Neural progenitor cell (in vitro differentiated cells): ENCODE results near the gene PRKCA. TPM values are rescaled to one million over a fixed set of nuclear protein-coding genes. Genes with fewer than 3 reads are reported as not detected.
"Not testable (repeated sequence)": the region's sequence is repeated elsewhere in the genome, so short reads cannot be mapped to it uniquely, and the experiment has no call there.

Experiments used
- DNase-seq: peaks from one replicate; pipeline ENCODE4 v3.0.0-alpha.2; 2016; ENCODE audit warnings: low spot score
- H2AFZ ChIP-seq: fragments of 200-600 bp; sonication (generic); replicated peaks from 2 replicates; pipeline ENCODE4 v1.6.1; 2016; ENCODE audit warnings: antibody characterized with exemption
- H3F3A ChIP-seq: fragments of 200-600 bp; sonication (generic); 2 replicates; pipeline ENCODE4 v1.6.1; 2016; ENCODE audit warnings: antibody characterized with exemption, low read depth
- H3K27ac ChIP-seq: fragments of 200-600 bp; sonication (generic); 2 replicates; pipeline ENCODE4 v1.5.1; 2016; ENCODE audit warnings: mild to moderate bottlenecking
- H3K27me3 ChIP-seq: fragments of 200-600 bp; sonication (generic); 2 replicates; pipeline ENCODE4 v1.6.1; 2016; ENCODE audit warnings: mild to moderate bottlenecking, moderate library complexity
- H3K36me3 ChIP-seq: fragments of 200-600 bp; sonication (generic); 2 replicates; pipeline ENCODE4 v1.5.1; 2016
- H3K4me1 ChIP-seq: fragments of 200-600 bp; sonication (generic); 2 replicates; pipeline ENCODE4 v1.6.1; 2016; ENCODE audit warnings: mixed run types
- H3K4me2 ChIP-seq: fragments of 200-600 bp; sonication (generic); 2 replicates; pipeline ENCODE4 v1.6.1; 2016
- H3K4me3 ChIP-seq: fragments of 200-600 bp; sonication (generic); 2 replicates; pipeline ENCODE4 v1.5.1; 2016
- H3K79me2 ChIP-seq: fragments of 200-600 bp; sonication (generic); 2 replicates; pipeline ENCODE4 v1.6.1; 2016; ENCODE audit warnings: low read depth
- H3K9ac ChIP-seq: fragments of 200-600 bp; sonication (generic); 2 replicates; pipeline ENCODE4 v1.6.1; 2016
- H3K9me3 ChIP-seq: fragments of 200-600 bp; sonication (generic); 2 replicates; pipeline ENCODE4 v1.5.1; 2016; ENCODE audit warnings: low read depth
- H4K20me1 ChIP-seq: fragments of 200-600 bp; sonication (generic); 2 replicates; pipeline ENCODE4 v1.6.1; 2016; ENCODE audit warnings: low read depth
- H3K27ac Mint-ChIP-seq: 3 replicates; pipeline ENCODE4 v1.8.0; 2021; ENCODE audit warnings: mixed read lengths
- H3K27me3 Mint-ChIP-seq: 2 replicates; pipeline ENCODE4 v1.8.0; 2022; ENCODE audit warnings: low read depth, mild to moderate bottlenecking, inconsistent platforms, moderate library complexity, mixed read lengths; ENCODE audit not compliant: insufficient read depth
- H3K36me3 Mint-ChIP-seq: 3 replicates; pipeline ENCODE4 v1.8.0; 2021; ENCODE audit warnings: mixed read lengths
- H3K4me1 Mint-ChIP-seq: 3 replicates; pipeline ENCODE4 v1.8.0; 2021; ENCODE audit warnings: mixed read lengths
- H3K4me3 Mint-ChIP-seq: 3 replicates; pipeline ENCODE4 v1.8.0; 2021; ENCODE audit warnings: mild to moderate bottlenecking, moderate library complexity, mixed read lengths
- H3K9me3 Mint-ChIP-seq: 3 replicates; pipeline ENCODE4 v1.8.0; 2020; ENCODE audit warnings: mixed read lengths
- CTCF ChIP-seq: fragments of 200-600 bp; sonication (generic); IDR thresholded peaks from 2 replicates; pipeline ENCODE4 v1.5.1; 2017; ENCODE audit warnings: antibody characterized with exemption, mild to moderate bottlenecking
- EZH2 ChIP-seq: fragments of 200-600 bp; sonication (generic); IDR thresholded peaks from 2 replicates; pipeline ENCODE4 v1.6.1; 2017; ENCODE audit warnings: antibody characterized with exemption, mild to moderate bottlenecking, moderate library complexity
- EZH2phosphoT487 ChIP-seq: fragments of 200-600 bp; sonication (generic); IDR thresholded peaks from 2 replicates; pipeline ENCODE4 v1.6.1; 2017; ENCODE audit warnings: antibody characterized with exemption
- total RNA-seq: library from RNA; depleted of rRNA; stranded (reverse); fragments of >200 nt; gene quantifications from 2 replicates; pipeline ENCODE4 v1.2.3, GENCODE V29; 2015; ENCODE audit warnings: low replicate concordance

Gene PRKCA
- total RNA-seq, 1 donor from 2014 or later = 2.1 TPM

GRCh38 chr17:66451188-66452149 is 149.1 kb downstream of the PRKCA start:
- peak; percentile 63 for DNase-seq
- H3K27me3 Mint-ChIP-seq = peaks cover 4% of the 10 kb centered on the region
- no peak overlapping the region for H3K4me3 Mint-ChIP-seq
- TF ChIP-seq CTCF (peak; percentile 66), EZH2 (no peak)
- no peak overlapping the region for H3K4me2 ChIP-seq
- peaks cover 4% of the 10 kb centered on the region for H3K36me3 Mint-ChIP-seq
- no peak overlapping the region for H3K27ac Mint-ChIP-seq
- no peaks in the 10 kb centered on the region for H3K36me3 ChIP-seq
- H4K20me1 ChIP-seq = no peaks in the 10 kb centered on the region
- no peaks in the 10 kb centered on the region for H3K4me1 ChIP-seq
- H3K79me2 ChIP-seq = no peaks in the 10 kb centered on the region
- peaks cover 26% of the 10 kb centered on the region for H3K4me1 Mint-ChIP-seq
- no peak overlapping the region for H3K27ac ChIP-seq
- H3F3A ChIP-seq = no peaks in the 10 kb centered on the region
- H3K9ac ChIP-seq = no peak overlapping the region
- no peaks in the 10 kb centered on the region for H3K27me3 ChIP-seq
- H3K9me3 ChIP-seq = no peaks in the 10 kb centered on the region
- no peak overlapping the region for H3K4me3 ChIP-seq
- H2AFZ ChIP-seq = peak overlapping the region; percentile 23
- H3K9me3 Mint-ChIP-seq = peaks cover 4% of the 10 kb centered on the region

DNA sequence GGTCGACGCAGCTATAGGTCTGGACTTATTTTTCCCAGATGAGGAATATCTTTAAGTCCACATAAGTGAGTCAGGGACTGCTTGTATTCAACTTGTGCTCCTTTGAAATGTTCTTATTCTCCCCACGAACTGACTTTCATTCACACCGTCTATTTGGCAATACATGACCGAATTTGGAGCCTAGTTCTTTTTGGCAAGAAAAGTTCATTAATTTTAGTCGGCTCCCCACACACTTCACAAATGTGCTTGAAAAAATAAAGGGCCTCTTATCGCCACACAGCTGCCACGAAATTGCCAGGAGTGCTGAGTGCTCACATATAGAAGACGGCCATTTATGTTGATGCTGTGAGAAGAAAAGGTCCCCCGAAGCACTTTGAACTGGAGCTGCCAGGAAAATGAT is 152.6 kb downstream of the PRKCA start:
- Mint-ChIP-seq H3K9me3 (peaks cover 11% of the 10 kb centered on the region), H3K27me3 (peaks cover 4% of the 10 kb centered on the region), H3K27ac (no peak overlapping the region), H3K4me1 (peaks cover 28% of the 10 kb centered on the region), H3K4me3 (no peak overlapping the region), H3K36me3 (peaks cover 6% of the 10 kb centered on the region)
- H3K36me3 ChIP-seq = no peaks in the 10 kb centered on the region
- H4K20me1 ChIP-seq = no peaks in the 10 kb centered on the region
- TF ChIP-seq EZH2 (no peak), EZH2phosphoT487 (no peak), CTCF (no peak)
- no peak overlapping the region for H3K27ac ChIP-seq
- no peak for DNase-seq
- H3K4me1 ChIP-seq = no peaks in the 10 kb centered on the region
- no peak overlapping the region for H3K9ac ChIP-seq
- no peak overlapping the region for H3K4me3 ChIP-seq
- H3K79me2 ChIP-seq = no peaks in the 10 kb centered on the region
- no peak overlapping the region for H3K4me2 ChIP-seq
- H3K27me3 ChIP-seq = no peaks in the 10 kb centered on the region
- no peaks in the 10 kb centered on the region for H3F3A ChIP-seq
- no peaks in the 10 kb centered on the region for H3K9me3 ChIP-seq
- no peak overlapping the region for H2AFZ ChIP-seq

DNA sequence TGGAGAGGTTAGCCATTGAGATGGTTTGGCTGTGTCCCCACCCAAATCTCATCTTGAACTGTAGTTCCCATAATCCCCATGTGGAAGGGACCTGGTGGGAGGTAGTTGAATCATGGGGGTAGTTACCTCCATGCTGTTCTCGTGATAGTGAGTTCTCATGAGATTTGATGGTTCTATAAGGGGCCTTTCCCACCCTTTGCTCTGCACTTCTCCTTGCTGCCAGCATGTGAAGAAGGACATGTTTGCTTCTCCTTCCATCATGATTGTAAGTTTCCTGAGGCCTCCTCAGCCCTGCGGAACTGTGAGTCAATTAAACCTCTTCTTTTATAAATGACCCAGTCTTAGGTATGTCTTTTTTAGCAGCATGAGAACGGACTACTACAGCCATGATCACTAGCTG is 155.1 kb downstream of the PRKCA start:
- not testable (repeated sequence) for DNase-seq, H2AFZ ChIP-seq, H3K27ac ChIP-seq, H3K27me3 ChIP-seq, H3K9ac ChIP-seq, H3K79me2 ChIP-seq, H3K9me3 ChIP-seq, H3K4me3 Mint-ChIP-seq, H3K36me3 Mint-ChIP-seq, H3K4me1 ChIP-seq, H3K4me3 ChIP-seq, H3K4me2 ChIP-seq, H3K27ac Mint-ChIP-seq, H3K9me3 Mint-ChIP-seq, H3K27me3 Mint-ChIP-seq, H4K20me1 ChIP-seq, H3K36me3 ChIP-seq, H3F3A ChIP-seq
- H3K4me1 Mint-ChIP-seq = peaks cover 12% of the 10 kb centered on the region

GRCh38 chr17:66458782-66459181 is 156.4 kb downstream of the PRKCA start:
- Histone ChIP-seq H3K4me1 (no peaks in the 10 kb centered on the region), H3K9ac (no peak overlapping the region), H3K4me3 (no peak overlapping the region), H3F3A (no peaks in the 10 kb centered on the region), H3K4me2 (no peak overlapping the region), H4K20me1 (no peaks in the 10 kb centered on the region), H3K36me3 (no peaks in the 10 kb centered on the region), H3K27me3 (no peaks in the 10 kb centered on the region), H3K9me3 (no peaks in the 10 kb centered on the region), H3K27ac (no peak overlapping the region), H2AFZ (no peak overlapping the region), H3K79me2 (no peaks in the 10 kb centered on the region)
- no peak for DNase-seq
- peaks cover 5% of the 10 kb centered on the region for H3K36me3 Mint-ChIP-seq
- H3K27me3 Mint-ChIP-seq = peaks cover 2% of the 10 kb centered on the region
- H3K27ac Mint-ChIP-seq = no peak overlapping the region
- peaks cover 7% of the 10 kb centered on the region for H3K9me3 Mint-ChIP-seq
- peaks cover 12% of the 10 kb centered on the region for H3K4me1 Mint-ChIP-seq
- H3K4me3 Mint-ChIP-seq = no peak overlapping the region
- TF ChIP-seq CTCF (no peak), EZH2phosphoT487 (no peak), EZH2 (no peak)
